K562 (cell line): ENCODE measurements around the gene HDAC9. TPM values are rescaled to one million over a fixed set of nuclear protein-coding genes. Genes with fewer than 3 reads are reported as not detected.

Experiments used
- ATAC-seq: fragments of 200-7000 bp; cut with Tn5 transposase; 3 replicates; pipeline ENCODE4 v1.9.1; 2020; ENCODE audit warnings: moderate library complexity
- BruUV-seq: library from RNA; stranded (reverse); fragments of 400-500 nt; replicated peaks from 2 replicates; lab custom pipeline; 2021; lab: Mats Ljungman, UMichigan
- CTCF ChIA-PET: fragments of 300-600 bp; formaldehyde crosslinking; extraction: SDS; loops from one replicate; lab custom pipeline; 2021; ENCODE audit warnings: low intra/inter-chr PET ratio; lab: Yijun Ruan, JAX
- POLR2A ChIA-PET: fragments of 300-600, 350-650 bp; sonication (Branson Sonifier 250); formaldehyde crosslinking; extraction: SDS; loops from one replicate; lab custom pipeline; 2021; ENCODE audit warnings: antibody characterized with exemption, inconsistent platforms; lab: Yijun Ruan, JAX
- DNase-seq, 4 experiments: peaks; one replicate each; pipeline versions ENCODE4 v3.0.0 to v3.0.0-alpha.2; 2011 to 2018; ENCODE audit warnings: low spot score in 3 of 4, mixed read lengths in 3 of 4; ENCODE audit errors: extremely low read depth in 1 of 4
- FAIRE-seq: peaks from 2 replicates; lab custom pipeline; 2011; peaks lifted over from hg19 to GRCh38; lab: Jason Lieb, UNC
- H2AFZ ChIP-seq: 2 replicates; pipeline ENCODE4 v1.6.0; 2011; ENCODE audit warnings: low read depth, low read length, control low read depth, inconsistent platforms
- H3K27ac ChIP-seq: fragments of 200-600 bp; 3 replicates; pipeline ENCODE4 v1.8.0; 2011; ENCODE audit warnings: low read depth, mild to moderate bottlenecking, control low read depth, inconsistent platforms, low read length, moderate library complexity, mixed read lengths; ENCODE audit errors: extremely low read depth
- H3K27me3 ChIP-seq, 2 experiments: fragments of 300-600 bp in 1 of 2; 2 replicates in 1 of 2; 3 replicates in 1 of 2; pipeline versions ENCODE4 v1.6.0 to v1.8.0; 2011; ENCODE audit warnings: inconsistent platforms in 2 of 2, low read length in 2 of 2, mild to moderate bottlenecking in 1 of 2, mixed read lengths in 1 of 2, moderate library complexity in 1 of 2; ENCODE audit not compliant: control insufficient read depth in 2 of 2, insufficient read depth in 2 of 2
- H3K36me3 ChIP-seq: fragments of 300-600 bp; 3 replicates; pipeline ENCODE4 v1.8.0; 2011; ENCODE audit warnings: mild to moderate bottlenecking, low read length, inconsistent platforms; ENCODE audit not compliant: control insufficient read depth, insufficient read depth
- H3K4me1 ChIP-seq, 2 experiments: fragments of 200-600 bp in 1 of 2; replicated peaks in 1 of 2; 2 replicates in 1 of 2; 3 replicates in 1 of 2; pipeline versions ENCODE4 v1.5.1 to v1.8.0; 2011; ENCODE audit warnings: inconsistent platforms in 2 of 2, low read length in 2 of 2, mild to moderate bottlenecking in 1 of 2, mixed read lengths in 1 of 2, moderate library complexity in 1 of 2; ENCODE audit not compliant: control insufficient read depth in 2 of 2, insufficient read depth in 2 of 2
- H3K4me2 ChIP-seq: 2 replicates; pipeline ENCODE4 v1.6.1; 2011; ENCODE audit warnings: low read length, control low read depth, inconsistent platforms, mixed read lengths; ENCODE audit not compliant: insufficient read depth
- H3K4me3 ChIP-seq: fragments of 200-600 bp; sonication (generic), shearing (Covaris generic); 2 replicates; pipeline ENCODE4 v1.5.1; 2016; ENCODE audit warnings: control low read depth, inconsistent platforms
- H3K79me2 ChIP-seq: fragments of 200-600 bp; 3 replicates; pipeline ENCODE4 v1.8.0; 2011; ENCODE audit warnings: low read length, inconsistent platforms; ENCODE audit not compliant: control insufficient read depth, insufficient read depth
- H3K9ac ChIP-seq, 2 experiments: 2 replicates each; pipeline versions ENCODE4 v1.6.0 to v1.6.1; 2011; ENCODE audit warnings: low read depth in 2 of 2, low read length in 2 of 2, control low read depth in 1 of 2, inconsistent platforms in 1 of 2, mild to moderate bottlenecking in 1 of 2, mixed read lengths in 1 of 2; ENCODE audit not compliant: insufficient read depth in 1 of 2
- H3K9me1 ChIP-seq: one replicate; pipeline ENCODE4 v1.6.0; 2011; ENCODE audit warnings: inconsistent platforms, mild to moderate bottlenecking, low read length, moderate library complexity; ENCODE audit not compliant: control insufficient read depth, insufficient read depth
- H3K9me3 ChIP-seq: replicated peaks from 2 replicates; pipeline ENCODE4 v1.5.1; 2011; ENCODE audit warnings: low read depth, low read length, inconsistent platforms; ENCODE audit not compliant: control insufficient read depth, insufficient read depth
- H4K20me1 ChIP-seq: replicated peaks from 2 replicates; pipeline ENCODE4 v1.6.1; 2011; ENCODE audit warnings: low read length, inconsistent platforms, mixed read lengths; ENCODE audit not compliant: control insufficient read depth, insufficient read depth
- ARID2 ChIP-seq: fragments of 450-650 bp; IDR thresholded peaks from 2 replicates; pipeline ENCODE4 v1.6.1; 2017; ENCODE audit warnings: antibody characterized with exemption, mild to moderate bottlenecking
- EHMT2 ChIP-seq: fragments of 450-650 bp; IDR thresholded peaks from 2 replicates; pipeline ENCODE4 v1.6.1; 2018; ENCODE audit warnings: antibody characterized with exemption
- GTF2E2 ChIP-seq: fragments of 200-800 bp; sonication (Bioruptor generic); IDR thresholded peaks from 2 replicates; pipeline ENCODE4 v1.6.1; 2016; ENCODE audit warnings: missing genetic modification characterization, missing compliant biosample characterization
- SOX6 ChIP-seq: fragments of 450-650 bp; IDR thresholded peaks from 2 replicates; pipeline ENCODE4 v1.6.1; 2014; ENCODE audit warnings: mild to moderate bottlenecking
- TOE1 ChIP-seq, 2 experiments: fragments of 450-650 bp in 1 of 2; sonication (generic) in 1 of 2; formaldehyde crosslinking in 1 of 2; IDR thresholded peaks; 2 replicates each; pipeline versions ENCODE4 v1.7.1 to v1.8.0; 2016 to 2022; ENCODE audit warnings: borderline replicate concordance in 2 of 2, mild to moderate bottlenecking in 2 of 2, antibody characterized with exemption in 1 of 2, inconsistent platforms in 1 of 2, low read depth in 1 of 2, missing genetic modification reagents in 1 of 2, moderate library complexity in 1 of 2
- ZC3H8 ChIP-seq: fragments of 450-650 bp; IDR thresholded peaks from 2 replicates; pipeline ENCODE4 v1.6.1; 2017
- WGBS: fragments of 100-300 bp; shearing (Covaris generic); methylation state at CpG from one replicate; pipeline ENCODE4 v1.1.6; 2016; ENCODE audit warnings: low coverage, mixed read lengths; ENCODE audit not compliant: insufficient coverage; ENCODE audit errors: missing lambda C conversion rate; 5-methylcytosine and 5-hydroxymethylcytosine counted together
- in situ Hi-C: fragments of 300-500 bp; cut with MboI; formaldehyde crosslinking; loops from 4 replicates; pipeline ENCODE4 v1.15.0; 2018; ENCODE audit warnings: inconsistent platforms, mixed read lengths
- intact Hi-C: fragments of 100-400 bp; cut with micrococcal nuclease; formaldehyde crosslinking; loops from 2 replicates; pipeline ENCODE4 v1.14.2; 2022
- polyA plus RNA-seq, 8 experiments: library from polyadenylated mRNA; depleted of rRNA in 4 of 8; stranded (reverse) in 5 of 8; unstranded in 3 of 8; fragments of >200 nt; fragmentation: Nextera tagmentation in 2 of 8; fragmentation: Illumina TruSeq in 1 of 8; extraction: Ambion mirVana in 2 of 8; extraction: Trizol in 1 of 8; gene quantifications; 2 replicates each; pipeline versions ENCODE4 v1.2.1 to v1.2.3, GENCODE V29; 2011 to 2014; ENCODE audit warnings: inconsistent platforms in 1 of 8, missing spikeins in 1 of 8
- total RNA-seq, 7 experiments: library from RNA; depleted of rRNA in 6 of 7; stranded (reverse); fragments of >200 nt in 6 of 7; fragmentation: Illumina TruSeq in 2 of 7; extraction: Trizol in 2 of 7; gene quantifications; 2 replicates each; pipeline versions ENCODE4 v1.2.1 to v1.2.3, GENCODE V29; 2011 to 2021; ENCODE audit warnings: low replicate concordance in 1 of 7

HDAC9 gene
- total and polyA plus RNA-seq, 9 of the 15 experiments (the other 6 are each of a cell fraction or from before 2014, with no cell fraction given), result 0.08 to 0.91 (median 0.33) TPM

DNA sequence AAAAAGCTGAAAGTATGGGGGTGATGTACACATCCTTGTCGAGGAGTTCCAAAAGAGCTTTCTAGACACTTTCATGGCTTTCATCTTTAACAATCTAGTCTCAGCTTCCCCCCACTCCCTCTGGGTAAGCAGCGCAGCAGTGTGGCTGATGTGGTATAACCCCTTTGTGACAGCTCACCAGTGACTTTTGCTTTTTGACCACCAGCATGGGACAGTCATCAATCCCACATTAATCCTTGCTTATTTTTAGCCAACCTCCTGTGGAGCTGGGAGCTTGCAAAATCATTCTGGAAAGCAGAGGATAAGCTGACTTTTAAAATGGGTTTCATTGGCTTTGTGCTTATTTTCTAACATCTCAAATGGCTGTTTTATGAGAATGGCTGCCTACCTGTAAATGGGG lies 272.7 kb downstream of the HDAC9 start:
- DNase-seq (no peak), FAIRE-seq (no peak), ATAC-seq (no peak)
- WGBS, result 0% methylated on average over 2 of the region's 2 CpGs
- TF ChIP-seq SOX6 (no peak), TOE1 (IDR thresholded peaks at IDR 0.05; ENCODE audit: borderline replicate concordance) (no peak), TOE1 (CRISPR knock-in tag; IDR thresholded peaks at IDR 0.05; ENCODE audit: borderline replicate concordance, low read depth) (no peak), EHMT2 (no peak), ARID2 (no peak), GTF2E2 (tag) (no peak), ZC3H8 (no peak)
- H3K9me3 ChIP-seq, result no peaks in the 10 kb centered on the region
- H3K4me3 ChIP-seq, result no peak overlapping the region
- H3K27me3 ChIP-seq, result no peaks in the 10 kb centered on the region
- H3K9ac ChIP-seq, result no peak overlapping the region
- ChIA-PET POLR2A (no interaction called here), CTCF (interaction anchor here (0.6 to 0.7 kb wide), 2 partner anchors 58 to 293 kb away, joined by 3 read pairs; no protein-coding TSS in a partner anchor)
- no peak overlapping the region for H3K4me2 ChIP-seq
- BruUV-seq, result no TSS peak
- H4K20me1 ChIP-seq, result no peaks in the 10 kb centered on the region
- H3K4me1 ChIP-seq, result no peaks in the 10 kb centered on the region
- no peaks in the 10 kb centered on the region for H3K36me3 ChIP-seq
- no peak overlapping the region for H3K27ac ChIP-seq
- no peaks in the 10 kb centered on the region for H3K9me1 ChIP-seq
- in situ Hi-C loops, result no loop called here
- H2AFZ ChIP-seq, result no peak overlapping the region
- intact Hi-C loops, result no loop called here
- H3K79me2 ChIP-seq, result no peaks in the 10 kb centered on the region
